ENCODE results near the gene PANK1.

PANK1 gene

DNA sequence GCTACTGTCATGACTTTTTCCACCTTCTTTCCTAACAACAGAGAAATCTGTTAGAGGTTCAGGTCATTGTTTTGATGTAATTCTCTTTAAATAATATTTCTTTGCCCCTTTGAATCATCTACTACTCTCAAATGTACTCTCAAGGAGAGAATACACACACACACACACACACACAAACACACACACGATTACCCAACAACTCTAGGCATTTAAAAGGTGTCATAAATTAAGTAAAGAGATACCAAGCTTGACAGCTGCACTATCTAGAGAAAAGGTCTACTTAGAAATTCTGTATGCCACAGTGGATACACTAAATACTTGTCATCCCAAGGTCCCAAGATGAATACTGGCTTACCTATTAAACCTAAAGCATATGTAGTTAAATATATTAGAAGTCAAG is 4.8 kb downstream of the PANK1 start:
- H3K27ac ChIP-seq (ENCODE audit: low read depth, low read length): no peak overlapping the region
- no peaks in the 10 kb centered on the region for H3K4me1 ChIP-seq (ENCODE audit: control insufficient read depth, insufficient read depth, low read length)
- H3K27me3 ChIP-seq (ENCODE audit: control insufficient read depth, insufficient read depth, low read length): no peaks in the 10 kb centered on the region
- H3K4me3 ChIP-seq (ENCODE audit: low read depth, low read length): no peak overlapping the region
- H3K36me3 ChIP-seq (ENCODE audit: control insufficient read depth, insufficient read depth, low read length): peaks cover 30% of the 10 kb centered on the region
- no peak overlapping the region for H3K9ac ChIP-seq (ENCODE audit: low read length)
- H3K9me3 ChIP-seq (ENCODE audit: control insufficient read depth, insufficient read depth, low read depth, low read length): no peaks in the 10 kb centered on the region; the same call in 1 of the 2 replicates

DNA sequence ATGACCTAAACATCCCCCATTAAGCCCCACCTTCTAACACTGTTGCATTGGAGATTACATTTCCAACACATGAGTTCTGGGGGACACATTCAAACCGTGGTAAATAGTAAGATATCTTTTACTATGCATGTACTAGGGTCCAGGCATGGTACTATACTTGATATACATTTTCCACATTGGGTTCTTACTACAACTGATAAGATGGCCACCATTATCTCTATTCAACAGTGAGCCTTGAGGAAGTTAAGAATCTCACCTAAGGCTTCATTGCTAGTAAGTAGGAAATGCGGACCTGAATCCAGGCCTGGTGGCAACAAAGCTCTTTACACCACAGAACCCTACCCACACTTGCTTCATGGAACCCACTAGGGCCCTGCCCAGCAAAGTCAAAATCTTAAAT is 5.7 kb downstream of the PANK1 start:
- H3K9me3 ChIP-seq (ENCODE audit: control insufficient read depth, insufficient read depth, low read depth, low read length): no peaks in the 10 kb centered on the region; the same call in 1 of the 2 replicates
- H3K9ac ChIP-seq (ENCODE audit: low read length): no peak overlapping the region
- H3K4me3 ChIP-seq (ENCODE audit: low read depth, low read length): no peak overlapping the region
- H3K27me3 ChIP-seq (ENCODE audit: control insufficient read depth, insufficient read depth, low read length): no peaks in the 10 kb centered on the region
- no peaks in the 10 kb centered on the region for H3K4me1 ChIP-seq (ENCODE audit: control insufficient read depth, insufficient read depth, low read length)
- H3K27ac ChIP-seq (ENCODE audit: low read depth, low read length): no peak overlapping the region
- peaks cover 38% of the 10 kb centered on the region for H3K36me3 ChIP-seq (ENCODE audit: control insufficient read depth, insufficient read depth, low read length)

DNA sequence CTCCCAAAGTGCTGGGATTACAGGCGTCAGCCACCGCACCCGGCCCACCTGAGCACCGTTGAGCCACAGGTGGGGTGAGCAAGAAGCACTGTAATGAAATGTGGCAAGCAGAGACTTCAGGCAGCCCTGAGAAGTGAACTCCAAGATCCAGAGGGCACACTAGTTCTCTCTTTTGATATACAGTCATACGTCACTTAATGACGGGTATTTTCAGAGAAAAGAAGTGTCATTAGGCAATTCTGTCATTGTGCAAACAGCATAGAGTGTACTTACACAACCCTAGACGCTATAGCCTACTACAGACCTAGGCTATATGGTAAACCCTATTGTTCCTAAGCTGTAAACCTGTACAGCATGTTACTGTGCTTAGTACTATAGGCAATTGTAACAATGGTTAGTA is 7.9 kb downstream of the PANK1 start:
- no peaks in the 10 kb centered on the region for H3K27me3 ChIP-seq (ENCODE audit: control insufficient read depth, insufficient read depth, low read length)
- no peak overlapping the region for H3K9ac ChIP-seq (ENCODE audit: low read length)
- H3K4me1 ChIP-seq (ENCODE audit: control insufficient read depth, insufficient read depth, low read length): no peaks in the 10 kb centered on the region
- H3K9me3 ChIP-seq (ENCODE audit: control insufficient read depth, insufficient read depth, low read depth, low read length): no peaks in the 10 kb centered on the region; the same call in 1 of the 2 replicates
- peaks cover 48% of the 10 kb centered on the region for H3K36me3 ChIP-seq (ENCODE audit: control insufficient read depth, insufficient read depth, low read length)
- no peak overlapping the region for H3K4me3 ChIP-seq (ENCODE audit: low read depth, low read length)
- H3K27ac ChIP-seq (ENCODE audit: low read depth, low read length): no peak overlapping the region

DNA sequence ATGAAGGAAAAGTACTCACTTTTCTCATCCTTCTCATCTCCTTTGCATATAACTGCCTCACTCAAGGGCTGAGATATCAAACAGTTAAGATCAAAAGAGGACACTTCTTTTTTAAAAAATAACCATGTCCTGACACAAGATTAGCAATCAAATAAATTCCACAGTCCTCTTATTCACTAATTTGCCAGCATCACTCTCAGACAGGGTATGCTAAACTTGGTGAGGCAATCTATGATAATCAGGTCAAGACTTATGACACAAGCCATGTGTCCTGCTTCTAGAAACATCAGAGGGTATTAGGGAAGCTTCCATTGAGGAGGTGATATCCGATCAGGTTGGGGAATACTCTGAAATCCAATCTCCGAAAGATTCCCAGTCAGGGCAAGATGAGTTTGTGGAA is 10.4 kb downstream of the PANK1 start:
- Histone ChIP-seq H3K9me3 (ENCODE audit: control insufficient read depth, insufficient read depth, low read depth, low read length) (no peaks in the 10 kb centered on the region), H3K36me3 (ENCODE audit: control insufficient read depth, insufficient read depth, low read length) (peaks cover 48% of the 10 kb centered on the region), H3K4me3 (ENCODE audit: low read depth, low read length) (no peak overlapping the region), H3K4me1 (ENCODE audit: control insufficient read depth, insufficient read depth, low read length) (no peaks in the 10 kb centered on the region), H3K9ac (ENCODE audit: low read length) (no peak overlapping the region), H3K27ac (ENCODE audit: low read depth, low read length) (no peak overlapping the region), H3K27me3 (ENCODE audit: control insufficient read depth, insufficient read depth, low read length) (no peaks in the 10 kb centered on the region)

DNA sequence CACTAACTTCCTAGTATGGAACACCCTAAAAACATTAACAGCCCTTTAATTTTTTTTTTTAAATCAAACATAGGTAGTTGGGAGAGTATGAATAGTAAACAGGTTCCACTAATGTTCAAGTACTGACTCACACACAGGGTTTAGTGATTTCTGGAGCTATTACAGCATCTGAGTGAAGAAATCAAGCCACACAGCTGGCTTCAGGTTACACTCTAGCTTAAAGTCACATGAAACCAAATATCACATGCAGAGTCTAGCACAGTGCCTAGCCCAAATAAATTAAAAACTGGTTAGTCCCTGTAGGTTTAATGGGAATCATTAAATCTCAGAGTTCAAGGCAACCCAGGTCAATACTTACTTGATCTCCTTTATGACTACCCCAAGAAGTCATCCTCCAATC is 11.6 kb downstream of the PANK1 start:
- Histone ChIP-seq H3K27me3 (ENCODE audit: control insufficient read depth, insufficient read depth, low read length) (no peaks in the 10 kb centered on the region), H3K27ac (ENCODE audit: low read depth, low read length) (no peak overlapping the region), H3K9ac (ENCODE audit: low read length) (no peak overlapping the region), H3K4me3 (ENCODE audit: low read depth, low read length) (no peak overlapping the region), H3K36me3 (ENCODE audit: control insufficient read depth, insufficient read depth, low read length) (peaks cover 40% of the 10 kb centered on the region), H3K9me3 (ENCODE audit: control insufficient read depth, insufficient read depth, low read depth, low read length) (no peaks in the 10 kb centered on the region), H3K4me1 (ENCODE audit: control insufficient read depth, insufficient read depth, low read length) (no peaks in the 10 kb centered on the region)

DNA sequence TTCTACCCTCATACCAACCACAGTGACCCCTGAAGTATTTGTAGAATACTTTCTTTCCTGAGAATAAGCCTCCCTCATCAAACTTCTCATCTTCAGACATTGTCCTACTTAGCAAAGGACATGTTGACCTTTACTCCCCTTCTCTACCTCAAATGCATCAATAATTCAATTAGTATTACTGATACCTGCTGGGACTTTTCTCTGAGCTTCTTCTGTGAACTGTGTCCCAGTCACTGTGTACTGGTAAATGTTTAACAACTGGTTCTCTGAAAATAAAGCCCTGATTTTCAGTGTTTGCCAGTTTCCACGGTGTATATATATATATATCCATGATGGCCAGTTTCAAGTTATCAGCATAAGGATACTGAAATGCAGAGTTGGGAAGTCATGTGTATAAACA is 12.2 kb downstream of the PANK1 start:
- Histone ChIP-seq H3K9me3 (ENCODE audit: control insufficient read depth, insufficient read depth, low read depth, low read length) (no peaks in the 10 kb centered on the region), H3K27ac (ENCODE audit: low read depth, low read length) (no peak overlapping the region), H3K9ac (ENCODE audit: low read length) (no peak overlapping the region), H3K4me1 (ENCODE audit: control insufficient read depth, insufficient read depth, low read length) (no peaks in the 10 kb centered on the region), H3K4me3 (ENCODE audit: low read depth, low read length) (no peak overlapping the region), H3K27me3 (ENCODE audit: control insufficient read depth, insufficient read depth, low read length) (no peaks in the 10 kb centered on the region), H3K36me3 (ENCODE audit: control insufficient read depth, insufficient read depth, low read length) (peaks cover 36% of the 10 kb centered on the region)

DNA sequence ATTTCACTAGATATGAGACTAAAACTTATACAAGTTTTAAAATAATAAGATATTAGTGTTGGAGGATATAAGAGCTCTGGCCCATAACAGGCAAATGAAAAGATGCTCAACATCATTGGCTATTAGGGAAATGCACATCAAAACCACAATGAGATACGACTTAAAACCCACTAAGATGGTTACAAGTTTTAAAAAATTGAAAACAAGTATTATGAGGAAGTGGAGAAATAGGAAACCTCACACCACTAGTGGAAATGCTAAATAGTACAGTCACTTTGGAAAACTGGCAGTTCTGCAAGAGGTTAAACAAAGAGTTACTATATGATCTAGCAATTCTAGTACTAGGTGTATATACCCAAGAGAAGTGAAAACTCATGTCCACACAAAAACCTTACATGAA is 17.2 kb downstream of the PANK1 start:
- Histone ChIP-seq H3K9me3 (ENCODE audit: control insufficient read depth, insufficient read depth, low read depth, low read length) (peaks cover 4% of the 10 kb centered on the region), H3K27me3 (ENCODE audit: control insufficient read depth, insufficient read depth, low read length) (no peaks in the 10 kb centered on the region), H3K4me1 (ENCODE audit: control insufficient read depth, insufficient read depth, low read length) (no peaks in the 10 kb centered on the region), H3K9ac (ENCODE audit: low read length) (no peak overlapping the region), H3K27ac (ENCODE audit: low read depth, low read length) (no peak overlapping the region), H3K4me3 (ENCODE audit: low read depth, low read length) (no peak overlapping the region), H3K36me3 (ENCODE audit: control insufficient read depth, insufficient read depth, low read length) (peaks cover 5% of the 10 kb centered on the region; the same call in 1 of the 2 replicates)

DNA sequence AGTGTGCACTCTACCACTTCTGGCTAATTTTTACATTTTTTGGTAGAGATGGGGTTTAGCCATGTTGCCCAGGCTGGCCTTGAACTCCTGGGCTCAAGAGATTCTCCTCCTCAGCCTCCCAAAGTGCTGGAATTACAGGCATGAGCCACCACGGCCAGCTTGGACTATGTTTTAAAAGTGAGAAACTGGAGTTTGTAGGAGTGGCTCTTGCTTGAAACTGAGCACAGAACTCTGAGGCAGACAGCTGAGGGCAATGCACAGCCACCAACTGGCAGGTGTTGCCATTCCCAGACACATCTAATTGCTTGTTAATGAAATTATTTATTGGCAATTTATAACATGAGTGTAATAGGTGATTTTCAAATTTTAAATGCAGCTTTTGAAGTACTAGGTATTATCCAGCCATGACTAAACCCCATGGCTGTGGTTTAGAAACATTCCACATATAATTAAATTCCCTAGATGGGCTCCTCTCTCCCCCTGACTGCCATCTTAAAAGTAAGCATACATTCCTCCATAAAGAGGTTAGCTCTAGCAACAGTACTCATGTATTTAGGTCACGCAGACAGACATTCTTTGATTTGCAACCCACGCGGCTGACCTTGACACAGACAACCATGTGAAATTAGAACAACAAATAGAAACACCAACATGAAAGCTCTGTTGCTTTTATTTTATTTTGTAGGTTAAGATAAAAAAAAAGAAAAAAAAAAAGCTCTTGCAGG is 19.8 kb downstream of the PANK1 start:
- Histone ChIP-seq H3K36me3 (ENCODE audit: control insufficient read depth, insufficient read depth, low read length) (peaks cover 11% of the 10 kb centered on the region), H3K27me3 (ENCODE audit: control insufficient read depth, insufficient read depth, low read length) (no peaks in the 10 kb centered on the region), H3K27ac (ENCODE audit: low read depth, low read length) (no peak overlapping the region), H3K9me3 (ENCODE audit: control insufficient read depth, insufficient read depth, low read depth, low read length) (peaks cover 21% of the 10 kb centered on the region), H3K4me3 (ENCODE audit: low read depth, low read length) (no peak overlapping the region), H3K9ac (ENCODE audit: low read length) (no peak overlapping the region), H3K4me1 (ENCODE audit: control insufficient read depth, insufficient read depth, low read length) (no peaks in the 10 kb centered on the region)

DNA sequence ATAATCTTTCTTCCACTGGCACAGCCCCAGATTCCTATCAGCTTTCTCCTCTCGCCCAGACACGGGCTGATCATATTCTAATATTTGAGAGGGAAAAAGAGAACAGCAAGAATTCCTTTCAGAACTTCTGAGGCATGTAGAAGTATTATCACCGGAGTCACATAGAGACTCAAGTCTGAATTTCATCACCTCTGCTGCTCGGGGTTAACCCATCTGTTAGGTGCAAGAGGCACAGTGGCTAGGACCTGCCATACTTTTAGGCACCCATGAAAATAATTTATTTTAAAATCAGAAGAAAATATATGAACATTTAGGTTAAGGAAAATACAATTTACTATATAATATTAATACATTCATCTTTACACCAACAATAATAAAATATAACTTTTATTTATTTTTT is 21.0 kb downstream of the PANK1 start:
- Histone ChIP-seq H3K27ac (ENCODE audit: low read depth, low read length) (no peak overlapping the region), H3K36me3 (ENCODE audit: control insufficient read depth, insufficient read depth, low read length) (peaks cover 11% of the 10 kb centered on the region), H3K9me3 (ENCODE audit: control insufficient read depth, insufficient read depth, low read depth, low read length) (peaks cover 32% of the 10 kb centered on the region), H3K27me3 (ENCODE audit: control insufficient read depth, insufficient read depth, low read length) (no peaks in the 10 kb centered on the region), H3K4me3 (ENCODE audit: low read depth, low read length) (no peak overlapping the region), H3K4me1 (ENCODE audit: control insufficient read depth, insufficient read depth, low read length) (no peaks in the 10 kb centered on the region), H3K9ac (ENCODE audit: low read length) (no peak overlapping the region)

DNA sequence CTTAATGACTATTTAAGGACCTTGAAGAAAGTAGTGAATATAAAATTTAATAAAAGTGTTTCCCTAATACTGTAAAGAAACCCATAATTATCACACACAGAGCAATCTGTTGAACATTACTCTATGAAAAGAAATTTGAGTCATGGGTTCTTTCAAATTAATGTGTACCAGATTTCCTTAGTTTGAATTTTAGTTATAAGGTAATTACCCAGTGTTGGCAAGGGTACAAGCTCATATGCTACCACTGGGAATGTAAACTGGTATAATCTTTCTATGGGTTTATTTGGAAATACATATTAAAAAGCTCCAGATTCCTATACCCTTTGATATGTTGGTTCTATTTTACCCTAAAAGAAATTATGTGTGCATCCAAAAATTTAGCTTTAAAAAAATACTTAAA is 22.9 kb downstream of the PANK1 start:
- Histone ChIP-seq H3K36me3 (ENCODE audit: control insufficient read depth, insufficient read depth, low read length) (peaks cover 18% of the 10 kb centered on the region), H3K27me3 (ENCODE audit: control insufficient read depth, insufficient read depth, low read length) (no peaks in the 10 kb centered on the region), H3K4me1 (ENCODE audit: control insufficient read depth, insufficient read depth, low read length) (no peaks in the 10 kb centered on the region), H3K9ac (ENCODE audit: low read length) (no peak overlapping the region), H3K9me3 (ENCODE audit: control insufficient read depth, insufficient read depth, low read depth, low read length) (peaks cover 42% of the 10 kb centered on the region), H3K27ac (ENCODE audit: low read depth, low read length) (no peak overlapping the region), H3K4me3 (ENCODE audit: low read depth, low read length) (no peak overlapping the region)

DNA sequence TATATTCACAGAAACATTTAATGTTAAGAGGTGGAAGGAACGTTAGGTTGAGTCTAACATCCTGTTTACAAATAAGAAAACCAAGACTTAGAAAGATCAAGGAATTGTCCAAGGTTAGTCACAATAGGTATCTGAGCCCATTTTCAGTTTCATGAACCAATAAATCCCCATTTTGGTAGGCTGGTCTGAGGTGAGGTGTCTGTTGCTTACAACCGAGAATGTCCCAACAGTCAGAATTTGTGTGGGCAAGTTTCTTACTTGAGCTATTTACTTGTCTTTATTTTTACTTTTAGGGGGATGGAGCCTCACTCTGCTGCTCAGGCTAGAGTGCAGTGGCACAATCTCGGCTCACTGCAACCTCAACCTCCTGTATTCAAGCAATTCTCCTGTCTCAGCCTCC is 23.6 kb downstream of the PANK1 start:
- Histone ChIP-seq H3K9me3 (ENCODE audit: control insufficient read depth, insufficient read depth, low read depth, low read length) (peaks cover 42% of the 10 kb centered on the region), H3K9ac (ENCODE audit: low read length) (no peak overlapping the region), H3K27me3 (ENCODE audit: control insufficient read depth, insufficient read depth, low read length) (no peaks in the 10 kb centered on the region), H3K4me1 (ENCODE audit: control insufficient read depth, insufficient read depth, low read length) (no peaks in the 10 kb centered on the region), H3K27ac (ENCODE audit: low read depth, low read length) (no peak overlapping the region), H3K36me3 (ENCODE audit: control insufficient read depth, insufficient read depth, low read length) (peaks cover 18% of the 10 kb centered on the region), H3K4me3 (ENCODE audit: low read depth, low read length) (no peak overlapping the region)
